Endothelial cell of umbilical vein (primary cell): ENCODE results near the gene VRTN. TPM values are rescaled to one million over a fixed set of nuclear protein-coding genes. Genes with fewer than 3 reads are reported as not detected.

ENCODE experiments used
- BruUV-seq: library from RNA; stranded (reverse); fragments of 400-500 nt; replicated peaks from 2 replicates; lab custom pipeline; 2021; lab: Mats Ljungman, UMichigan
- CTCF ChIA-PET: fragments of 300-600, 350-600 bp; sonication (Branson Sonifier 250); formaldehyde crosslinking; loops from one replicate; lab custom pipeline; 2021; ENCODE audit warnings: antibody characterized with exemption, inconsistent platforms; lab: Charles Lee
- POLR2A ChIA-PET: fragments of 300-600, 350-600 bp; sonication (Branson Sonifier 250); formaldehyde crosslinking; loops from one replicate; lab custom pipeline; 2021; ENCODE audit warnings: antibody characterized with exemption, inconsistent platforms; lab: Charles Lee
- DNase-seq: peaks from one replicate; pipeline ENCODE4 v3.0.0-alpha.2; 2011; ENCODE audit warnings: low read depth, low spot score
- FAIRE-seq: peaks from 2 replicates; lab custom pipeline; 2011; peaks lifted over from hg19 to GRCh38; lab: Jason Lieb, UNC
- H2AFZ ChIP-seq: 2 replicates; pipeline ENCODE4 v1.6.0; 2012; ENCODE audit warnings: low read depth, low read length, control low read depth, inconsistent platforms
- H3K27ac ChIP-seq: 2 replicates; pipeline ENCODE4 v1.5.1; 2011; ENCODE audit warnings: low read depth, mild to moderate bottlenecking, control low read depth, low read length, moderate library complexity; ENCODE audit not compliant: insufficient read depth
- H3K27me3 ChIP-seq, 2 experiments: 2 replicates each; pipeline versions ENCODE4 v1.6.0 to v1.6.1; 2011; ENCODE audit warnings: low read length in 2 of 2, mixed read lengths in 1 of 2; ENCODE audit not compliant: control insufficient read depth in 2 of 2, insufficient read depth in 2 of 2
- H3K36me3 ChIP-seq, 2 experiments: 2 replicates in 1 of 2; 3 replicates in 1 of 2; pipeline ENCODE4 v1.5.1; 2011; ENCODE audit warnings: low read length in 2 of 2, mild to moderate bottlenecking in 1 of 2, moderate library complexity in 1 of 2; ENCODE audit not compliant: control insufficient read depth in 2 of 2, insufficient read depth in 2 of 2; ENCODE audit errors: extremely low read depth in 1 of 2
- H3K4me1 ChIP-seq: 3 replicates; pipeline ENCODE4 v1.5.1; 2011; ENCODE audit warnings: mild to moderate bottlenecking, low read length; ENCODE audit not compliant: control insufficient read depth, insufficient read depth; ENCODE audit errors: extremely low read depth
- H3K4me2 ChIP-seq: 2 replicates; pipeline ENCODE4 v1.6.1; 2011; ENCODE audit warnings: low read length, control low read depth, mixed read lengths; ENCODE audit not compliant: insufficient read depth
- H3K4me3 ChIP-seq, 3 experiments: fragments of 200-600 bp in 1 of 3; sonication (generic), shearing (Covaris generic) in 1 of 3; replicated peaks in 1 of 3; 2 replicates each; pipeline ENCODE4 v1.5.1; 2011 to 2016; ENCODE audit warnings: control low read depth in 3 of 3, low read length in 3 of 3, mild to moderate bottlenecking in 2 of 3, inconsistent platforms in 1 of 3, low read depth in 1 of 3, moderate library complexity in 1 of 3; ENCODE audit not compliant: insufficient read depth in 1 of 3
- H3K79me2 ChIP-seq: 2 replicates; pipeline ENCODE4 v1.6.0; 2012; ENCODE audit warnings: low read length, inconsistent platforms; ENCODE audit not compliant: control insufficient read depth, insufficient read depth
- H3K9ac ChIP-seq: replicated peaks from 2 replicates; pipeline ENCODE3; 2011; ENCODE audit warnings: low read length, control low read depth; ENCODE audit not compliant: insufficient read depth; ENCODE audit errors: extremely low read depth
- H3K9me1 ChIP-seq: replicated peaks from 3 replicates; pipeline ENCODE4 v1.6.0; 2011; ENCODE audit warnings: mild to moderate bottlenecking, low read length; ENCODE audit not compliant: control insufficient read depth, insufficient read depth; ENCODE audit errors: extremely low read depth
- H3K9me3 ChIP-seq: replicated peaks from 2 replicates; pipeline ENCODE4 v1.5.1; 2012; ENCODE audit warnings: low read length, inconsistent platforms; ENCODE audit not compliant: control insufficient read depth, insufficient read depth
- H4K20me1 ChIP-seq: replicated peaks from 2 replicates; pipeline ENCODE3; 2011; ENCODE audit warnings: mild to moderate bottlenecking, low read length; ENCODE audit not compliant: control insufficient read depth, insufficient read depth; ENCODE audit errors: extremely low read depth
- EZH2 ChIP-seq: IDR thresholded peaks from 2 replicates; pipeline ENCODE4 v1.6.1; 2012; ENCODE audit warnings: borderline replicate concordance, low read depth, mild to moderate bottlenecking, moderate library complexity, low read length, inconsistent platforms; ENCODE audit not compliant: severe bottlenecking
- FOS ChIP-seq: IDR thresholded peaks from 2 replicates; pipeline ENCODE4 v1.6.1; 2011; ENCODE audit warnings: mild to moderate bottlenecking, low read length, moderate library complexity, borderline replicate concordance; ENCODE audit not compliant: insufficient read depth
- GATA2 ChIP-seq: IDR thresholded peaks from 2 replicates; pipeline ENCODE4 v1.7.0; 2011; ENCODE audit warnings: low read depth, mild to moderate bottlenecking, moderate library complexity, mixed read lengths, low read length; ENCODE audit not compliant: insufficient read length, insufficient read depth
- JUN ChIP-seq: IDR thresholded peaks from 2 replicates; pipeline ENCODE4 v1.6.1; 2011; ENCODE audit warnings: borderline replicate concordance, low read depth; ENCODE audit not compliant: insufficient read length, insufficient read depth
- MYC ChIP-seq: IDR thresholded peaks from one replicate; pipeline ENCODE4 v1.6.1; 2011; ENCODE audit warnings: mild to moderate bottlenecking, low read depth, low read length
- POLR2A ChIP-seq: IDR thresholded peaks from 2 replicates; pipeline ENCODE4 v1.6.1; 2012; ENCODE audit warnings: low read depth, mild to moderate bottlenecking, control low read depth, low read length
- POLR2AphosphoS5 ChIP-seq: IDR thresholded peaks from 2 replicates; pipeline ENCODE4 v1.6.1; 2012; ENCODE audit warnings: low read depth, mild to moderate bottlenecking, control low read depth, low read length, moderate library complexity; ENCODE audit not compliant: insufficient read depth
- dilution Hi-C: fragments of 300-500 bp; cut with MboI; formaldehyde crosslinking; loops from one replicate; pipeline ENCODE4 v1.15.0; 2019; ENCODE audit warnings: low sequenced_read_pairs; ENCODE audit not compliant: extremely low pct_ligation_motif_present
- intact Hi-C: fragments of 100-400 bp; cut with micrococcal nuclease; formaldehyde crosslinking; loops from one replicate; pipeline ENCODE4 v1.10.0; 2022
- polyA plus RNA-seq, 4 experiments: library from polyadenylated mRNA; depleted of rRNA in 3 of 4; stranded (reverse) in 3 of 4; unstranded in 1 of 4; fragments of >200 nt; gene quantifications; 2 replicates each; pipeline versions ENCODE4 v1.2.1 to v1.2.3, GENCODE V29; 2011 to 2012; ENCODE audit warnings: missing spikeins in 1 of 4
- total RNA-seq: library from RNA; stranded (reverse); gene quantifications from 2 replicates; pipeline ENCODE4 v1.2.3, GENCODE V29; 2021
- TF ChIP-seq, protein P1 (sequence below), 2 donors: IDR thresholded peaks; 1 replicate in 1 of 2; 2 replicates in 1 of 2; pipeline ENCODE4 v1.5.1; 2011; ENCODE audit warnings: low read length in 2 of 2, mild to moderate bottlenecking in 2 of 2, moderate library complexity in 2 of 2, control low read depth in 1 of 2, inconsistent platforms in 1 of 2, low read depth in 1 of 2; ENCODE audit not compliant: insufficient read depth in 1 of 2; ENCODE audit errors: extremely low read depth in 1 of 2
- TF ChIP-seq, protein P2 (sequence below): IDR thresholded peaks from 2 replicates; pipeline ENCODE4 v1.6.1; 2011; ENCODE audit not compliant: insufficient read depth, insufficient read length

Gene VRTN
- total and polyA plus RNA-seq, 2 donors (not counting 3 experiments of a cell fraction or from before 2014, with no cell fraction given): 0.03 TPM; not detected in 1

DNA sequence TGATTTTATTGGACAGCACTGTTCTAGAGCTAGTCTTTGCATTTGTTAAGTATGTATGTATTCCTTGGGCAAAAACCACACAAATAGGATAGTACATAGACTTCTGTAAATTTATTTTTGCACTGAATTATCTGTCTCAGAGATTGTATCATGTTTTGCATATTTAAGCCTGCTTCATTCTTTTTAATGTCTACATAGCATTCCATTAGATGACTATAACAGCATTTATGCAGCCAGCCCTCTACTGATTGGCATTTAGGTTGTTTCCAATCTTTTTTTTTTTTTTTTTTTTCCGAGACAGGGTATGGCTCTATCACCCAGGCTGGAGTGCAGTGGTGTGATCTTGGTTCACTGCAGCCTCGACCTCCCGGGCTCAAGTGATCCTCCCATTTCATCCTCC is 43.2 kb downstream of the VRTN start:
- no peaks in the 10 kb centered on the region for H3K36me3 ChIP-seq
- POLR2A ChIA-PET: no interaction called here
- no peak for FAIRE-seq
- CTCF ChIA-PET: no interaction called here
- H3K9me3 ChIP-seq: no peaks in the 10 kb centered on the region
- no peaks in the 10 kb centered on the region for H4K20me1 ChIP-seq
- H3K27me3 ChIP-seq: peaks cover under 1 to 10% of the 10 kb centered on the region in 2 experiments
- no TSS peak for BruUV-seq
- no peak overlapping the region for H3K4me3 ChIP-seq
- H3K4me1 ChIP-seq: no peaks in the 10 kb centered on the region
- no peak overlapping the region for H3K27ac ChIP-seq
- no peak for DNase-seq
- intact Hi-C loops (no loop called here), dilution Hi-C loops (no loop called here)
- no peaks in the 10 kb centered on the region for H3K9me1 ChIP-seq
- TF ChIP-seq, protein P1, sequence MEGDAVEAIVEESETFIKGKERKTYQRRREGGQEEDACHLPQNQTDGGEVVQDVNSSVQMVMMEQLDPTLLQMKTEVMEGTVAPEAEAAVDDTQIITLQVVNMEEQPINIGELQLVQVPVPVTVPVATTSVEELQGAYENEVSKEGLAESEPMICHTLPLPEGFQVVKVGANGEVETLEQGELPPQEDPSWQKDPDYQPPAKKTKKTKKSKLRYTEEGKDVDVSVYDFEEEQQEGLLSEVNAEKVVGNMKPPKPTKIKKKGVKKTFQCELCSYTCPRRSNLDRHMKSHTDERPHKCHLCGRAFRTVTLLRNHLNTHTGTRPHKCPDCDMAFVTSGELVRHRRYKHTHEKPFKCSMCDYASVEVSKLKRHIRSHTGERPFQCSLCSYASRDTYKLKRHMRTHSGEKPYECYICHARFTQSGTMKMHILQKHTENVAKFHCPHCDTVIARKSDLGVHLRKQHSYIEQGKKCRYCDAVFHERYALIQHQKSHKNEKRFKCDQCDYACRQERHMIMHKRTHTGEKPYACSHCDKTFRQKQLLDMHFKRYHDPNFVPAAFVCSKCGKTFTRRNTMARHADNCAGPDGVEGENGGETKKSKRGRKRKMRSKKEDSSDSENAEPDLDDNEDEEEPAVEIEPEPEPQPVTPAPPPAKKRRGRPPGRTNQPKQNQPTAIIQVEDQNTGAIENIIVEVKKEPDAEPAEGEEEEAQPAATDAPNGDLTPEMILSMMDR (IDR thresholded peaks at IDR 0.05; ENCODE audit: extremely low read depth in 1 of 2, insufficient read depth in 1 of 2, low read depth in 1 of 2, low read length in 2 of 2): no peak
- TF ChIP-seq POLR2AphosphoS5 (no peak), JUN (no peak), FOS (no peak), POLR2A (no peak), EZH2 (no peak), MYC (no peak), GATA2 (no peak)
- TF ChIP-seq, protein P2, sequence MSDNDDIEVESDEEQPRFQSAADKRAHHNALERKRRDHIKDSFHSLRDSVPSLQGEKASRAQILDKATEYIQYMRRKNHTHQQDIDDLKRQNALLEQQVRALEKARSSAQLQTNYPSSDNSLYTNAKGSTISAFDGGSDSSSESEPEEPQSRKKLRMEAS: no peak
- H3K4me2 ChIP-seq: no peak overlapping the region
- H3K79me2 ChIP-seq: no peaks in the 10 kb centered on the region
- H2AFZ ChIP-seq: no peak overlapping the region
- H3K9ac ChIP-seq: no peak overlapping the region
